Testis (tissue), 2 donors: ENCODE measurements around the gene GRIP1.

Experiments used
- CTCF ChIP-seq, 3 experiments: fragments of 450-650 bp in 2 of 3; fragments of 200-600 bp in 1 of 3; sonication (generic) in 1 of 3; IDR thresholded peaks; one replicate each; pipeline ENCODE4 v1.5.1; 2016 to 2019; ENCODE audit warnings: antibody characterized with exemption in 3 of 3, mild to moderate bottlenecking in 2 of 3, moderate library complexity in 1 of 3
- POLR2A ChIP-seq: fragments of 450-650 bp; IDR thresholded peaks from one replicate; pipeline ENCODE4 v1.6.1; 2017; ENCODE audit warnings: antibody characterized with exemption, mild to moderate bottlenecking, moderate library complexity

GRCh38 chr12:66724616-66725015 lies 45.7 kb upstream of the GRIP1 start:
- TF ChIP-seq POLR2A, result no peak
- TF ChIP-seq CTCF (IDR thresholded peaks at IDR 0.05), result no peak
